ENCODE results near the gene NEURL4. TPM values are rescaled to one million over a fixed set of nuclear protein-coding genes. Genes with fewer than 3 reads are reported as not detected.

Gene NEURL4
- total and polyA plus RNA-seq, 2 experiments from 2014 or later: 6.3 to 42.3 TPM

DNA sequence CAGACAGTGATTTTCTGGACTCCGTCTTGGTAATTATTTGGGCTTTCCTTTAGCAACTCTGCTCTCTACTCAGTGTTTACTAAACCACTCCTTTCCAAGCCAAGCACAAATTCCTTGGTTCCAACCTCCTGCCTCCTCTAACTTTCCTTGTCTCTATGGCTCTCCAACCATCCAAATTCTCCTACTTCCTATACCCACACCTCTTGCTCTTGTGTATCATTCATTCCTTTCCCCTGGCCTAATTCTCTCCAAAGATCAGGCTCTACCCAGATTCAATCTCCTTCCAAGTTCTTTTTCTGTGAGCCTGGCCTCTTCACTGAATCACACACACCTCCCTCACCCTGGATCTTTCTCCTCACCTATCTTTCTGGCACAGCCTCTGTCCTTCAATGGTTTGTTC, 1.1 kb downstream of the NEURL4 start (continued):
- TF ChIP-seq REST (IDR thresholded peaks at IDR 0.05; ENCODE audit: unreplicated experiment): no peak
- TF ChIP-seq EZH2 (IDR thresholded peaks at IDR 0.05; ENCODE audit: low read depth, unreplicated experiment): no peak

GRCh38 chr17:7327501-7327900, 1.6 kb downstream of the NEURL4 start:
- H2AFZ ChIP-seq: no peak overlapping the region
- H3K4me1 ChIP-seq (ENCODE audit: insufficient read depth): peaks cover 10% of the 10 kb centered on the region
- peaks cover 11% of the 10 kb centered on the region; the same call in 1 of the 2 replicates for H3K36me3 ChIP-seq (ENCODE audit: insufficient read depth)
- ATAC-seq: no peak
- H3K27ac ChIP-seq (ENCODE audit: low read depth): no peak overlapping the region
- Mint-ChIP-seq H3K9me3 (no peaks in the 10 kb centered on the region), H3K4me3 (peak overlapping the region; percentile 46; the same call in 1 of the 3 replicates), H3K4me1 (peaks cover 18% of the 10 kb centered on the region), H3K27me3 (ENCODE audit: insufficient read depth, low read depth, poor library complexity) (peaks cover 7% of the 10 kb centered on the region), H3K27ac (no peak overlapping the region), H3K36me3 (ENCODE audit: low read depth) (peaks cover 36% of the 10 kb centered on the region)
- H3K4me3 ChIP-seq: no peak overlapping the region
- H4K20me1 ChIP-seq (replicated peaks; ENCODE audit: insufficient read depth): no peaks in the 10 kb centered on the region
- no peak overlapping the region; the same call in 1 of the 2 replicates for H3K4me2 ChIP-seq
- peaks cover 30% of the 10 kb centered on the region for H3F3A ChIP-seq (replicated peaks; ENCODE audit: low read depth)
- no peaks in the 10 kb centered on the region for H3K9me2 ChIP-seq (ENCODE audit: insufficient read depth)
- peaks cover 14% of the 10 kb centered on the region for H3K79me2 ChIP-seq (replicated peaks; ENCODE audit: insufficient read depth)
- no peaks in the 10 kb centered on the region for H3K27me3 ChIP-seq (ENCODE audit: insufficient read depth)
- DNase-seq (ENCODE audit: low spot score): no peak
- TF ChIP-seq EZH2phosphoT487 (IDR thresholded peaks at IDR 0.05; ENCODE audit: unreplicated experiment) (no peak), JUNB (IDR thresholded peaks at IDR 0.05; ENCODE audit: unreplicated experiment) (no peak), POLR2AphosphoS5 (IDR thresholded peaks at IDR 0.05; ENCODE audit: low read depth) (no peak), ETS1 (IDR thresholded peaks at IDR 0.05) (no peak), STAT1 (IDR thresholded peaks at IDR 0.05; ENCODE audit: unreplicated experiment) (no peak), REST (IDR thresholded peaks at IDR 0.05; ENCODE audit: unreplicated experiment) (no peak), NANOG (IDR thresholded peaks at IDR 0.05; ENCODE audit: borderline replicate concordance) (no peak), CREB1 (CRISPR knock-in tag; IDR thresholded peaks at IDR 0.05; ENCODE audit: low read depth) (no peak), ZNF114 (CRISPR knock-in tag; IDR thresholded peaks at IDR 0.05) (no peak), CTCF (conservative IDR thresholded peaks at IDR 0.05; ENCODE audit: low read depth in 2 of 2) (no peak), EZH2 (IDR thresholded peaks at IDR 0.05; ENCODE audit: low read depth, unreplicated experiment) (no peak)

All from GM23338 (cell line).